Tibial nerve (tissue), 4 donors: Measurements from ENCODE around the gene DCANP1. TPM values are rescaled to one million over a fixed set of nuclear protein-coding genes. Genes with fewer than 3 reads are reported as not detected.

Source experiments
- DNase-seq, 2 donors: peaks; one replicate each; pipeline ENCODE4 v3.0.0-alpha.2; 2019; ENCODE audit warnings: low spot score in 2 of 2
- H3K27ac ChIP-seq, 4 donors: fragments of 200-600 bp; sonication (generic) in 3 of 4; one replicate each; pipeline ENCODE4 v1.5.1; 2017 to 2019; ENCODE audit warnings: mild to moderate bottlenecking in 1 of 4
- H3K27me3 ChIP-seq, 2 donors: fragments of 200-600 bp; sonication (generic) in 1 of 2; one replicate each; pipeline versions ENCODE4 v1.5.1 to v1.6.0; 2017 to 2019
- H3K36me3 ChIP-seq, 3 donors: fragments of 200-600 bp; sonication (generic); one replicate each; pipeline ENCODE4 v1.5.1; 2018 to 2019
- H3K4me1 ChIP-seq, 4 donors: fragments of 200-600 bp; sonication (generic) in 3 of 4; one replicate each; pipeline ENCODE4 v1.5.1; 2017 to 2019
- H3K4me3 ChIP-seq, 4 donors: fragments of 200-600 bp; sonication (generic) in 3 of 4; one replicate each; pipeline ENCODE4 v1.5.1; 2017 to 2019; ENCODE audit warnings: mild to moderate bottlenecking in 1 of 4, moderate library complexity in 1 of 4
- H3K9me3 ChIP-seq, 4 donors: fragments of 200-600 bp; sonication (generic) in 3 of 4; one replicate each; pipeline ENCODE4 v1.5.1; 2017 to 2019
- CTCF ChIP-seq, 5 experiments: fragments of 200-600 bp in 3 of 5; fragments of 450-650 bp in 2 of 5; sonication (generic) in 3 of 5; IDR thresholded peaks; one replicate each; pipeline ENCODE4 v1.5.1; 2016 to 2019; ENCODE audit warnings: antibody characterized with exemption in 5 of 5, mild to moderate bottlenecking in 3 of 5, moderate library complexity in 2 of 5
- EP300 ChIP-seq, 2 donors: sonication (generic); formaldehyde crosslinking; IDR thresholded peaks; one replicate each; pipeline ENCODE4 v1.6.1; 2017; ENCODE audit warnings: antibody characterized with exemption in 2 of 2, mild to moderate bottlenecking in 1 of 2
- POLR2A ChIP-seq, 2 donors: fragments of 450-650 bp; IDR thresholded peaks; one replicate each; pipeline ENCODE4 v1.6.1; 2017; ENCODE audit warnings: antibody characterized with exemption in 2 of 2, mild to moderate bottlenecking in 2 of 2, moderate library complexity in 2 of 2
- WGBS, 2 donors: methylation state at CpG; one replicate each; pipeline ENCODE4 v1.1.5; 2018; 5-methylcytosine and 5-hydroxymethylcytosine counted together
- total RNA-seq, 4 donors: library from RNA; depleted of rRNA; stranded (reverse); fragments of >200 nt; gene quantifications; one replicate each; pipeline ENCODE4 v1.1.0, GENCODE V29; 2016

DCANP1 gene
- total RNA-seq, 4 donors from 2014 or later, result not detected

- Histone ChIP-seq H3K4me1 (peaks cover 0 to 43% (median 21%) of the 10 kb centered on the region in 4 donors), H3K9me3 (no peaks in the 10 kb centered on the region), H3K27me3 (peaks cover 0 to 58% of the 10 kb centered on the region in 2 donors), H3K27ac (no peak overlapping the region), H3K36me3 (no peaks in the 10 kb centered on the region), H3K4me3 (no peak overlapping the region)
- DNase-seq, result no peak
- no peak for TF ChIP-seq EP300 (IDR thresholded peaks at IDR 0.05)
- no peak for TF ChIP-seq POLR2A (IDR thresholded peaks at IDR 0.05)
- TF ChIP-seq CTCF (IDR thresholded peaks at IDR 0.05), result no peak
- WGBS, 2 donors, result 22 to 43% methylated on average over 17 to 40 of the region's 40 CpGs
These were observed 44.6 kb upstream of the DCANP1 start for GRCh38 chr5:135491552-135492318.

DNA sequence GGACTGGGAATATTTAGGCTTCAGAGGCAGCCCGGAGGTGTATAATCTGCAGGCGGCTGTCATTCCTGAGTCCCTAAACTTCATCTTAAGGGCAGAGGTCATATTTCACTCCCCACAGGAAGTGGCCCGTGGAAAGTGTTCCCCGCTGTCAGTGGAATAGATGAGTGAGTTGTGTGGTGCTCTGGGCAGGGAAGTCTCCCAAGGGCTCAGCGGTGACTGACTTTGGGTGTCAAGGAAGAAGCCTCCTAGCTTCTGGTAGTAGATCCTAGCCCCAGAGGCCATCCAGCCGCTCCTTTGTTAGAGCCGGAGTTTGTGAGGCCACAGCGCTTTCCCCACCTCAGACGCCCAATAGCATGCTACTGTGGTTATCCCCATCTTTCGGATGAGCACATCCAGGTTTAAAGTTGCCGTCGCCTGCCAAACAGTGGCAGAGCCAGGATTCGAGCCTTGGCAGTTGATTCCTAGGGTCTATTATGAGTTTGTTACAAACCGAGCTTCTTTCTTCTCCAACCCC lies 43.9 kb upstream of the DCANP1 start:
- peaks cover 0 to 59% of the 10 kb centered on the region in 2 donors for H3K27me3 ChIP-seq
- H3K27ac ChIP-seq, result no peak overlapping the region
- H3K4me3 ChIP-seq, result no peak overlapping the region
- no peaks in the 10 kb centered on the region for H3K36me3 ChIP-seq
- no peak for TF ChIP-seq POLR2A (IDR thresholded peaks at IDR 0.05)
- no peak for TF ChIP-seq EP300 (IDR thresholded peaks at IDR 0.05)
- TF ChIP-seq CTCF (IDR thresholded peaks at IDR 0.05), result no peak
- no peak for DNase-seq
- WGBS, 2 donors, result 32 to 59% methylated on average over 14 of the region's 14 CpGs
- peaks cover 0 to 43% (median 21%) of the 10 kb centered on the region in 4 donors for H3K4me1 ChIP-seq
- H3K9me3 ChIP-seq, result no peaks in the 10 kb centered on the region

DNA sequence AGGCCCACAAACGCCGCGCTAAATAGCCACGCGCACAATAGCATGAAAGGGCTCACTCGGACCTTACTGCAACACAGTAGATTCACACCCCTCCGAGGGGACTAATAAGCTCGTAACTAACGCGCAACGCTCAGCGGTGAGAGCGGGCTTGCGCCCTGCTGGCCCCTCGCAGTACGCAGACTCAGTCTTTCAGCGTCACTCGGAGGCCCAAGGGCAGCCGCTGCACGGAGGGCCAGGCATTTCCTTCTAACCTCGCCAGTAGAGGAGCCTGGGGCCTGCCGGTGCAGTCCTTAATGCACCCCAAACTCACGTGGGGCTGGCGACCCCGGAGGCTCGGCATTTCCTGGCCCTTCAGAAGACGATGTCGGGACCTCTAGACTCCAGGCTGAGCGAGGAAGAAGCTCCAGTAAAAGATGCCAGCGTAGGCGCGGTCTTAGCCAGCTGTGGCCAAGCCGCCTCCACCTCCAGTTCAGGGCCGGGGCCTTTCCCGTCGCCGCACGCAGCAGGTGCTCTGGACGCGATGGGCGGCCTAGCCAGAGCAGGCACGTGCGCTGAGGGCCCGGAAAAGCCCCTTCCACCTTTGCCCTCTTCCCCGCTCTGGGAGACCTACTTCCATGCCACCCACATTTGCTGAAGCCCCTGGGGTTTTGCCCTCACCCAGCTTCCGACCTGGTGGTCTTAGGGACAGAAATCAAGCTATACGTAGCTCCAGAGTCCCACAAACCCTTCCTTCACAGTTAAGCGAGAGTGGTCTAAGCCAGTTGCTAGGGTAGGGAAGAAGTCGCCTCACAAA lies 43.3 kb upstream of the DCANP1 start:
- Histone ChIP-seq H3K36me3 (no peaks in the 10 kb centered on the region), H3K27ac (no peak overlapping the region), H3K27me3 (peaks cover 0 to 59% of the 10 kb centered on the region in 2 donors), H3K9me3 (no peaks in the 10 kb centered on the region), H3K4me3 (peak overlapping the region in 2 of 4 donors; percentile 52 to 58), H3K4me1 (peaks cover 0 to 43% (median 21%) of the 10 kb centered on the region in 4 donors)
- WGBS, 2 donors, result 29 to 32% methylated on average over 28 to 42 of the region's 49 CpGs
- TF ChIP-seq EP300 (IDR thresholded peaks at IDR 0.05) (no peak), POLR2A (IDR thresholded peaks at IDR 0.05) (no peak), CTCF (IDR thresholded peaks at IDR 0.05) (no peak)
- no peak for DNase-seq

GRCh38 chr5:135489466-135490244 lies 42.5 kb upstream of the DCANP1 start:
- H3K27ac ChIP-seq, result no peak overlapping the region
- peaks cover 0 to 59% of the 10 kb centered on the region in 2 donors for H3K27me3 ChIP-seq
- 7 to 10% methylated on average over 52 to 53 of the region's 53 CpGs for WGBS, 2 donors
- H3K9me3 ChIP-seq, result no peaks in the 10 kb centered on the region
- H3K36me3 ChIP-seq, result no peaks in the 10 kb centered on the region
- H3K4me1 ChIP-seq, result peaks cover 0 to 43% (median 21%) of the 10 kb centered on the region in 4 donors
- no peak for TF ChIP-seq CTCF (IDR thresholded peaks at IDR 0.05)
- no peak for TF ChIP-seq EP300 (IDR thresholded peaks at IDR 0.05)
- no peak for TF ChIP-seq POLR2A (IDR thresholded peaks at IDR 0.05)
- peak overlapping the region; percentile 25 to 58 (median 38) for H3K4me3 ChIP-seq
- no peak for DNase-seq
